CD4-positive, alpha-beta T cell treated with Interleukin-4 for 4 hours (primary cell): ENCODE measurements around the gene DGCR2.

ENCODE experiments used
- DNase-seq: peaks from one replicate; pipeline ENCODE4 v3.0.0-alpha.2; 2020

Gene DGCR2

DNA sequence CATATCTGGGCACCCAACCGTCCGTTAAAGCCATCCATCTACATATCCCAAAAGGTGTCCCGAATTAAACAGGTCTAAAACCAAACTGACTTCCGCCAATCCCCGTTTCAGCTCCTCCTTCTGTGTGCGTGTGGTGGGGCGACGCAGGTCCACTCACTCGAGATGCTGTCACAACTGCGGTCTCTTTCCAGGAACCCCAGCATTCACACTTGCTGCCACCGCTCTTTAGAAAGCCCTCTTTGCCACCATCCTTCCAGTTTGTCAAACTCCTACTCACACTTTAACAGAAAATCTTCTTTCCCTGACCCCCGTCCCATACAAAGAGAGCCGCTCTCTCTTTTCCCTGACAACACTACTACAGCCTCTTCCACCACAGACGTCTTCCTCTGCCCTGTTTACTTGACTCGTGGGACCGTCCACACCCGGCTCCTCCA is 21.8 kb upstream of the DGCR2 start:
- DNase-seq, result peak; percentile 22

DNA sequence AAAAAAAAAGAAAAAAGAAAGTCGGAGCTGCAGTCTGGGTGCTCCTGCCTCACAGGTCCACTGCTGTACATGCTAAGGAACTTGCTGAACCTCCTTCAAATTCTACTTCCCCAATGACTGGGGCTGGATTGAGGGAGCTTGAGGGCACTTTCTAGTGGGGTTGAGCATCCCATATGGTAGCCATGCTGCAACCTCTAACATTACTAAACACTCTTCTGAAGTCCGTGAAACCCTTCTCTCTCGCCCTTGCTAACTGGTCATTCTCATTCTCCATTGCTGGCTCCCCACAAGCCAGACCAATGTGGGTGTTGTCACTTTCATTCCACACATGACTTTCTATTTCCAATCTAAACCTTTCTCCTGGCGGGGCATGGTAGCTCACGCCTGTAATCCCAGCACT is 21.0 kb upstream of the DGCR2 start:
- DNase-seq, result no peak

DNA sequence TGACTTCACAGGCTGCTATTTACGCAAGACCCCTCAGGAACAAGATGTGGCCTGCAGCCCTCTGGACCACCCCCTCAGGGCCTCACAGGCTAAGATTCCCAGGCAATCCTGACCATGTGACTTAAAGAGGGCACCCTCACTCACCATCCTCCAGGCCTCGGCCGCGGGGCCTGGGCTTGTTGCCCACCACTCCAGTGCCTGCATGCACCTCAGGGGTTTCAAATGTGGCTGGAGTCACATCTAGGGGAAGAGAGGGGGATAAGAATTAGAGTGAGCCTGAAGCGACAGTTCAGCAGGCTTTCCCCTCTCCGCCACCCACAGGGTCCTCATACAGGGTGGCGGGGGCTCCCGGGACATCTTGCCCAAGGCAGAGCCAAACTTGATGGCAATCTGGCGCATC is 20.2 kb upstream of the DGCR2 start:
- no peak for DNase-seq

DNA sequence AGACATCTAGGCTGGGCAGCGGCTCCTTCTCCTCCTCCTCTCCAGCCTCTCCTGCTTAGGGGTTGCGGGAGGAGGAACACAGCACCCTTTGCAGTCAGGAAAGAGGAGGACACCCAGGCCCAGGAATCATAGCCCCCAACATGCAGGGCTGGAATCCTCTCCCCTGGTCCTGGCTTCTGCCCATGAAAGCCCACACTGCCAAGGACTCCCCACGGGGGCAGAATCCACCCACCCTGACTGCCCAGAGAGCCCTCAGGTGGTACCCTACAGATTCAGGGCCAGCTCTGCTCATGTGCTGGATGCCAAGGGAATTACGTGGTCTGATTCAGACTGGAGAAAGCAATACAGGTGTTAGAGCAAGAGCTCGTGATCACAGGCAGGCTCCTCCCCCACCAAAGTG is 17.8 kb upstream of the DGCR2 start:
- no peak for DNase-seq

DNA sequence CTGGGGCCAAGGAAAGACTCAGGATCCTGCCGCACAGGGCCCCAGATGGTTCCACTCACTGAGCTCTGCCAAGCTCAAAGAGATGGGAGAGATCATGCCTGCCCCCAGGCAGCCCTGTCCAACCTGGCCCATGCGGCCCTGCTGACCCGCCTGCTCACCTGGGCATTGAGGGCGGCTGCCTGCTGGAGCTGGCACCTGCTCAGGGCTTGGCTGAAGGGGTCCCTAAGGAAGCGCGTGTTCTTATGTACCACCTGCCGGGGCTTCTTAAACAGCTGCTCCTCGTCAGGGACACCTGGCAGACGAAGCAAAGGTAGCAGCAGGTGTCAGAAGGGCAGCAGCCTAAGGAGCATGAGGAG is 16.8 kb upstream of the DGCR2 start:
- no peak for DNase-seq

DNA sequence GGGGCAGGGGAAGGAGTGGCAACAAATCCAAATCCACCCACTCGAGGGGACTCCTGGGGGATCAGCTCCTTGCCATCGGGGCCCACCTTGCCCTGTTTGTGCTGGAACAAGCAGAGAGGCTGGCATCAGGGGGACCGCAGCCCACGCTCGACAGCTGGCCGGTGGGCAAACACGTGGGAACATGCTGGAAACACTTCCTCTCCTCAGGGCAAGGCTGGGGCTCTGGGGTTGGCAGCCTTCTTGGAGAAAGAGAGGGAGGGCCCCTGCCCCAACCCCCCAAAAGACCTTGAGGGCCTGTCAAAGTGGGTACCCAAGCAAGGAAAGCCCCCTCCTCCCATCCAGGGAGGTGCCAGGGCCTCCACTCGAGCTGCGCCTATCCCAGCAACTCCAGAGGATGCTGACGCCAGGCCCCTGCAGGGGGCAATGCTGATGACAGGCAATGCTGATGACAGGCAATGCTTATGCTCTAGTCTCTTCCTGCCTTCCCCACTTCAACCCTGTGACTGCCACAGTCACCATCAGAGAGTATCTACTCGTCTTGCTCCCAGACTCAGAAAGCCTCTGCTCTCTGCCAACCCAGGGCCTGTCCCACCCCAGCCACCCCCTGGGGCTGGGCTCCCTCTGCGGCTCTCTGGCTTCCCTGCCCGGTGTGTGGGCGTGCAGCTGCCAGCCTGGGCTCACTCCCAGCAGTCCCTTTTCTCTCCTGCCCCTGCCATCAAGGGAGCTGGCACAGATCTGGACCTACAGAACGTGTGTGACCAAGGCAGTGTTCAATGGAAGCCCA is 16.2 kb upstream of the DGCR2 start:
- DNase-seq, result no peak

DNA sequence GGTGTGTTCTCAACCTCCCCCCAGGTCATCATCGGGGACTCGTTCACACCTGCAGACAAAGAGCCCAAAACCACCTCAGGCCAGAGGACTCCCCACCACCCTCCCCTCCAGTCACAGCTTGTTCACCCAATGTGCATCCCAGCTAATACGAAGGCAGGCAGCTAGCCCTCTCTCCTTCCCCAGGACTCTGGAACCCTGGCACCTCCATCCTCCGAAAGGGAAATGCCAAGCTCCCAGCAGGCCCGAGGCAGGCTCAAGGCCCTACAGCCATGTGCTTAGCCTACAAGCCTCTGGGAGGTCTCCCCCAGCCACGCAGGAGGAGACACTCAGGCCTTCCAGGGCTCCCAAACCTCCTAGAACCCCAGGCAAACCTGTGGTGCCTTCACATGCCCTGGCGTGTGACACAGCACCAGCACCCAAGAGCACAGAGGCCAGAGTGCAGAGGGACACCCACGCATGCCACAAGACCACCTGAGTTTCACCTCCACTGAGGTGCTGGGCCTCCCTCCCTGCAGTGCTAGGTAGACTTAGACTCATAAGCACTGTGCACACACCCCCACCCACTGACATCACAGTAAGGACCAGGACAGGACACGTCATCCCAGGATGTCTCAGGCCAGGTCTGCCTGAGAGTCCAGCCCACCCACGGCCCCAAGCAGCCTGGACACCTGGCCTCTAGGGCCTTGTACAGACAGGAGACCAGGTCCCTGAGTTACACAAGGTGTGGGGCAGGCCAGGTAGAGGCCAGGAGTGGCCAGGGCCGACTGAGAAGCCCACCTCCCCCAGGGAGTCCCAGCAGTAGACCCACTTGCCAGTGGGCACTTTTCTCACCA is 15.4 kb upstream of the DGCR2 start:
- no peak for DNase-seq

DNA sequence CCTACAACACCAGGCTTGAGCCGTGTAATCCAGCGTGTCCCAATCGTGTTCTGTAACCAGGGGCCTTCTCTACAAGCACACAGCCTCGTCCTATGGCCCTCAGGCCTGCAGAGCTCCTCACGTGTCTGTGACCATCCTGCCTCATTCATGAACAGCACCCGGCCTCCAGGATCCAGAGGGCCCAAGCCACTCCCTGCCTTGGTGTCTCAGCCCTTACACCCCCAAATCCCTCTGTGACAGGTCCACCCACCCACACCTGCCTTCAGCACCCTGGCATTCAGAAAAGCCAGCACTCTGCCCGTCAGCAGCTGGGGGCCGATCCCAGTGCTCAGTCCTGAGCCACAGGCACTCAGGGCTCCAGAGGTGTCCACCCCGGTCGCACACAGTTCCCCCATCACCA is 14.7 kb upstream of the DGCR2 start:
- no peak for DNase-seq

DNA sequence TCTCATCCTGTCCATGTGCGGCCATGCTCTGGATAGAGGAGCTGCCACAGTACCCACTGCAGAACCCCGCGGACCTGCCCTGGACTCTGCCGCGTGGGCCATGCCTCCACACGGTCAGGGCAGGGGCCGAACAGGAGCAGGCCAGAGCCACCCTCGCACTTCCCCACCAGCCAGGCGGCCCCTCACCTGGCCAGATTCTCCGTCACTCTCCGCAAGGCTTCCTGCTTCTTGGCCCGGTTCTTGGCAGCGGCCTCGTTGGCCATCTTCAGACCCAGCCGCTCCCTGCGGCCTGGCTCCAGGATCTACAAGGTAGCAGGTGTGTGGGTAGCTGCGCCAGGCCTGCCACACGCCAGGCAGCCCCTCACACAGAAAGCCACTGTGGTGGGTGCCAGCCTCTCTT is 12.7 kb upstream of the DGCR2 start:
- no peak for DNase-seq

DNA sequence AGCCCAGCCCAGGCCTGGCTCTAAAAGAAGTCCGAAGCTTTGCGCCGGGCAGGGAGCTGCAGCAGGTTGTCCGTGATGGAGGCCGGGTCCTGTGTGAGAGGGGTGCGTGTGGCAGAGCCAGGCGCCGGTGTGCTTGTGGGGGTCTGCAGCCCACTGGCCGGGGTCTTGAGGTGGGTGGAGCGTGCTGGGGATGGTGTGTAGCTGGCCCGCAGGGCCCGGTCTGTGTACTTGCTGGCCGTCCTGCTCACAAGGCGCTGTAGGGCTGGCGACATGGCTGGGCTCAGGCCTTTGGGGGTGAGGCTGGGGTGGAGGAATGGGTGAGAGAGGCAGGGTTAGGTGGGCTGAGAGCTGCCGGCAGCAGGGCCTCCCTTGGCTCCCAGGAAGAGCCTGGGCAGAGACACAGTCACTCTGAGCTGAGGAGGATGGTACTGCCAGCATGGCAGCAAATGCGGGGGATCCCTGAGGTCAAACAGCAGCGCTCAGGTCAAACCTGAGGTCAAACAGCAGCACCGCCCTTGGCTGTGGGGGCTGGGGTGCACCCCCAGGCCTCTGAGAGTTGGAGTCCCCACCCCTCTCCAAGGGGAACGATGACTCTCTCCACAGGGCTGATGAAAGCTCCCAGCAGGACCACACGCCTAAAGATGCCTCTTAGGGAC is 12.1 kb upstream of the DGCR2 start:
- no peak for DNase-seq

DNA sequence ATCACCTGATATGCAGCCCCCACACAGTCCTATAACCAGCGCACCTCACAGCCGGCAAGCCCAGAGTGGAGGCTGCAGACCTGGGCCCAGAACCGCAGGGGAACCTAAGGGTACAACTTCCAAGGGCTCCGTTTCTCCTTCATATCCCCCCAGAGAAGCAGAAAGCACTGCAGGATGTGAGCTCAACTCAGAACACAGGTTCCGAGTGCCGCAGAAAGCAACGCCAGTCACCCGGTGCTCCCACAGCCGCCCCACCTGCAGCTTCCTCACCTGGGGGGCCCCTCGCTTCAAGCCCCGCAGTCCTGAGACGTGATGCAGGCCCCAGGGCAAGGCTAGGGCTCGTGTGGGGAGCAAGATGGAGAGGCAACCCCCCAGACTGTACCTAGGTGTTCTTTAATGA is 11.3 kb upstream of the DGCR2 start:
- DNase-seq, result no peak

DNA sequence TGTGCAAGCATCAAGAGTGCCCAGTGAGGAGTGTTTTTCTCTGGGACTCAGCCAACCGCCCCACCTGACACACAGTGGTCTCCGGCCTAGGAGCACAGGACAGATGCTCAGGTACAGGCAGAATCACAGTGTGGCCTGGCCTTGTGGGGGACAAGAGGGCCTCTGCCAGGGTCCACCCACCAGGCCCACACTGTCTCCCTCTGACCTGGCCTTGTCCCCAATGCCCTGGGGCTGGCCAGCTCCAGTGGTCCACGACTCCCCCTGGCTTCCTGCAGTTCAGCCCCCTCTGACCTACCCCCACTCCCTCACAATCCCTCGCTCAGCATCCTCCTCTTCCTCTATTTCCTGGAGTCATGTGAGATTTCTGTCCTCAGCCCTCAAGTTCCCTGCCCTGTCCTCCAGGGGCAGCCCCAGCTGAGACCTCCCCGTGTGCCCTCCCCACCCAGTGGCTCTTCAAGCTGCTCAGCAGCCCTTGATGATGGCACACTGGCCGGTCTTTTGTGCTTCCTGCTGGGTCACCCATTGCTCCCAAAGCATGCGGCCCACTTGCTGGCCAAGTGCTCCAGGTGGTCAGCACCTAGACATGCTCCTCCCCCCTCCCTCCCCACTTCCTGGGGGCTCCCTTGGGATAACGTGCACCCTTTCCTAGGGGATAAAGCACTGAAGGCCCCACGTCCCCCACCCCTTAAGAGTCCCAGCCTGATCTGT is 10.6 kb upstream of the DGCR2 start:
- DNase-seq, result no peak

DNA sequence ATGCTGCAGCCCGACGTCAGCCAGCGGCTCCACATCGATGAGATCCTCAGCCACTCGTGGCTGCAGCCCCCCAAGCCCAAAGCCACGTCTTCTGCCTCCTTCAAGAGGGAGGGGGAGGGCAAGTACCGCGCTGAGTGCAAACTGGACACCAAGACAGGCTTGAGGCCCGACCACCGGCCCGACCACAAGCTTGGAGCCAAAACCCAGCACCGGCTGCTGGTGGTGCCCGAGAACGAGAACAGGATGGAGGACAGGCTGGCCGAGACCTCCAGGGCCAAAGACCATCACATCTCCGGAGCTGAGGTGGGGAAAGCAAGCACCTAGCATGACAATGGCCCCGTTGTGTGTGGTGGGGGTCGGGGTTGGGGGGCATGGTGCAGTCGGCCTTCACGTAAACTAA is 9.9 kb upstream of the DGCR2 start:
- DNase-seq, result no peak

DNA sequence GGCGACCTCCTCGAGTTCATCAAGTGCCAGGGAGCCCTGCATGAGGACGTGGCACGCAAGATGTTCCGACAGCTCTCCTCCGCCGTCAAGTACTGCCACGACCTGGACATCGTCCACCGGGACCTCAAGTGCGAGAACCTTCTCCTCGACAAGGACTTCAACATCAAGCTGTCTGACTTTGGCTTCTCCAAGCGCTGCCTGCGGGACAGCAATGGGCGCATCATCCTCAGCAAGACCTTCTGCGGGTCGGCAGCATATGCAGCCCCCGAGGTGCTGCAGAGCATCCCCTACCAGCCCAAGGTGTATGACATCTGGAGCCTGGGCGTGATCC is 9.4 kb upstream of the DGCR2 start:
- no peak for DNase-seq

DNA sequence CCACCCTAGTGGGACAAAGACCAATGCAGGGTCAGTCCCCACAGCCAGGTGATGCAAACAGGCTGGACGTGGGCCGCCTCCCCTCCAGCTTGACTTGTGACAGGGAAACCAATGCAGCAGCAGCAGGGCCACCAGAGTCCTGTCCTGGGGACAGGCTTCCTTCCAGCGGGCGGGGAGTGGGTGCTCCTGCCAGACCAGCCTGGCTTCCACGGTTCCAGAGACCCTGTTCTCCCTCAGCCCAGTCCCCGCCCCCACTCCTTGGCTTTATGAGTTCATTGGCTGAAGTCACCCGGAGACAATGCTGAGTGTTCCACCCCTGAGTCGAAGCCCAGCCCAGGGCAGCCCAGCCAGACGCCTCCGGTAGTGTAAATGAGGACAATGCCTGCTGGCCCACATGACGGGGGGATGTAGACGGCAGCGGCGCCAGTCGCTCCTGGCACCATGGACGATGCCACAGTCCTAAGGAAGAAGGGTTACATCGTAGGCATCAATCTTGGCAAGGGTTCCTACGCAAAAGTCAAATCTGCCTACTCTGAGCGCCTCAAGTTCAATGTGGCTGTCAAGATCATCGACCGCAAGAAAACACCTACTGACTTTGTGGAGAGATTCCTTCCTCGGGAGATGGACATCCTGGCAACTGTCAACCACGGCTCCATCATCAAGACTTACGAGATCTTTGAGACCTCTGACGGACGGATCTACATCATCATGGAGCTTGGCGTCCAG is 8.9 kb upstream of the DGCR2 start, which contains the start of gene TSSK2:
Gene TSSK2, plus strand, starts transcription at position 350 of the 726 bp plus-strand sequence. Its CDS starts 92 bp downstream, at position 442.
- DNase-seq, result no peak

DNA sequence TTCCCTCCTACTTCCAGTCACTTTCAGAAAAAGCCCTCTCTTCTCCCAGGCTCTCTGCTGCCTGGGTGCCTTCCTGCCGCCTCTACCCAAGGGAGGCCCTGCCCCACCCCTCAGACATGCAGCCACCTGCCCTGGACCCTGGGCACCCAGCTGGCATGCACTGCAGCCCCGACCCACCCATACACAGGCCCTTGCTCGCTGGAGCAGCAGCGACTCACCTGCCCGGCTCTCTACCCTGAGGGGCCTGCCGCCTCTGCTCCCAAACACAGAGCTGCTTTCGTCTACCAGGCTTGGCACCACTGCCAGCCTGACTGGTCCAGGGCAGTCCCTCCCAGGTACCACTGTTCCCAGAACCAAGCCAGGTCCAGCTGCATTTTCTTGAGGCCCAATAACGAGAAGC is 7.7 kb upstream of the DGCR2 start:
- no peak for DNase-seq

DNA sequence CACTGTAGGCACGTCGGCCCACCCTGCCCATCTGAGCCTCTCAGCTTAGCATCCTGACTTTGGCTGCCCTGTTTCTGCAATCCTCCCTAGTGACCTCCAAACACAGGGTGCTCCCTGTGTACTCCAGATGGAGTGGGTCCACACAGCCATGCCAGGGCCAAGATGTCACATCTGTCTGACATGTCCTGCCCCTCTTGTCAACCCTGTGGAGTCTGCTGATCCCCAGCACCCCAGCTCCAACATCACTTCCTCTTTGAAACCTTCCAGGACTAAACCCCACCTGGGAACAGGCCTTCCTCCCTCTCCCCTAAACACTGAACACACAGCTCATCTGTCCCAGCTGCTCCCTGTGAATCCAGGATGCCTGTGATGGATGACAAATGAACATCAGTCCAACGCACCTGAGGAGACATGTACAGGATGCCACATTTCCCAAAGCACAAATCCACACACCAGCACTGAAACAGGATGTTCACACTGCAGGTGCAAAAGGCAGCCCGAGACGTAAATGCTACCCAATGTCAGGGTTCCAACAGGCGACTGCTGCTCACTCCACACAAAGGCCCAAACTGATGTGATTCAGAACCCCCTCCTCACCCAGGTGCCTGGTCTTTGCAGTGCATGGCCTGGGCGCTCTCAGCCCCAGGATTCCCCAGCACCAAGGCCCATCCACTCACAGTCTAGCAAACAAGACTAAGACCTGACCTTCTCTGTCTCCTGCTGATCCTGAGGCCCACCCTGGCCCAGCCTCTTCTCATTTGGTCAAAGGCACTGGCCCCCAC is 6.9 kb upstream of the DGCR2 start:
- no peak for DNase-seq

DNA sequence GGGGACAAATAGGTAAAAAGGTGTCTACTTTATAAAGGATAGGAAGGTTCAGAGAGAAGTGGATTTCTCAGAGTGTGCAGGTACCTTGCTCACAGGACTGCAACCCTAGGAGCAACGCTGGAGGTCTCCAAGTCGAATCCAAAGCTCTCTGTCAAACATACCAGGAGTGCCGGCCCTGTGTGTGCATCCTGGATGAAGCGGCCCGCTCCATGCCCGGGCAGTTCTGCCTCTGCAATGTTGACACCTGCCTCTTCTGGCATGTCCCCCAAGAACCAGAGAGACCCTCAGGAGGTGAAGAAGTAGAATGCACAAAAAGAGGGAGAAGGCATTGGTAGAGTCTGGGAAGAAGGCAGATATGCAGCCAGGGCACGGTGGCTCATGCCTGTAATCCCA is 5.8 kb upstream of the DGCR2 start:
- DNase-seq, result no peak

DNA sequence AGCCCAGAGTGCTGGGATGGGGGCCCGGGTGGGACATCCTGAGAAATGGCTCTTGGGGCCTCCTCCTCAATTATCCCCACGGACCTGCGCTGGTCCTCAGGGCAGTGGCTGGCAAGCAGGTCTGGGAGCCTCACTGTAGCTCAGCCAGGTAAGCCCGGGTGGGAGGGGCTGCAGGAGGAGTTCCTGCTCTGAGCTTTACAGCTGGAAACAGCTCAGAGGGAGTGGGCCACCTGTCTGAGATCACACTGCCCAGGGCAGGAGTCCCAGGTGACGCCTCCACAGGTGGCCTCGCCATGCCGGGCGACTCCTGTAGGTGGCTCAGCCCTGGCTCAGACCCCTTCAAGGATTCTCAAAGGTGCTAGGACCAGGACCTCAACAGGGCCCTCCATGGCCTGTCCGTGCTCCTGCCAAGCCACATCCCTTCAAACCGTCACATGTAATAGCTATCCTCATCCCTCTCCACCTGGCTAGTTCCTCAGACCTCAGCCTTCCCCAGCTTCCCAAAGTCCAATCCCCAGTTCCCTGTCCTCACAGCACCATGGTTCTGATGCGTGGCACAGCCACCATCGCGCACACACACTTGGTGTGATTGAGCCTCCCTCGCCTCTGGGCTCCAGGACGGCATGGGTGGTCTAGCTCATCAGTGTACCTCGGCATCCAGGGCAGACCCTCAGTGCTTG is 5.3 kb upstream of the DGCR2 start:
- DNase-seq, result no peak

DNA sequence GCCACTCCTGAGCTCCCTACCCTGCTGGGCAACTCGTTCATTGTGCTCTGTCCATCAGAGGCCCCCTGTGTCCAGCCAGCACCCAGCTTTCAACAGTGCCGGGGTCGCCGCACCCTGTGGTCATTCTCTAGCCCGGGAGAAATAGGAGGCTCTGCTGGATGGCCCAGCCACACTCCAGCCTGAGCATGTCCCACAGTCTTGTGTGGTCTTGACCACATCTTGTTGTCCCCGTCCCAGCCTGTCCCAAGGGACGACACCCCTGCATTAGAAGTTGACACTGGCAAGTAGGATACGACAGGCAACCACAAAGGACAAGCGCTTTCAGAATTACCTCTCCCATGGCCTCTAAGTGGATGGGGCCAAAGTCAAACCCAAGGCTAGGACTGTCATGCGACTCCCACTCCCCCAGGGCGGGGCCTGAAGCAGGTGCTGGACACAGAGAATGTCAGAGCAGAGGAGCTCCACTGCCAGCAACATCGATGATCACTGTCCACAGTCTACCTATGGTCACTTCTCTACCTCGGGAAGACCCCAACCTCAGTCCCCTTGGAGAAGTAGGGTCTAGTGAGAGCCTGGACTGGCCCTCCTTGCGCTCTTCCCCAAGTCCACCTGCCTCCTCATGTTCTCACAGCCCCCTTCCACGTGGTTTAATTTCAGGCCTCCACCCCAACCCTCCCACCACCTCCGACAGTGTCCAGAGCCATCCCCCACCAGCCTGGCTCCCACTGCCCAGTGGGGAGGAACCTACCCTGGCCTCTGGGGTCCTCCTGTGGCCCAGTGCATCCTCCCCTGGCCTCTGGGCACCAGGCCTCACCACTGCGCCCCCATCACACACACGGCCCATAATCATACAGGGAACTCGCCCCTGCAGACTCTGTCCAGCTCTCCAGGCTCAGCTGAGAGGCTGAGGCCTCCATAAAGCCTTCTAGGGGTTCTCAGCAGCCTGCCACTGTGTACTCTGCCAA is 4.4 kb upstream of the DGCR2 start:
- no peak for DNase-seq
